ENCODE data around the gene ACP3.

DNA sequence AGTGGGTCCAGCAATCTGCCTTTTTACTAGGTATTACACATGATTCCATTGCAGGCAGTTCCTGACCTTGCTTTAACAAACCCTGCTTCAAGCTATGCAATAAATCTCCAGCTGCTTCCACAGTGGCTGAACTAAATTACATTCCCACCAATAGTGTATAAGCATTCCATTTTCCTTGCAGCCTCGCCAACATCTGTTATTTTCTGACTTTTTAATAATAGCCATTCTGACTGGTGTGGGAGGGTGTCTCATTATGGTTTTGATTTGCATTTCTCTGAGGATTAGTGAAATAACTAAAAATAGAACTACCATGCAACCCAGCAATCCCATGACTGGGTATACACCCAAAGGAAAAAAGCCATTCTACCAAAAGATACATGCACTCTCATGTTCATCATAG lies 63.7 kb downstream of the ACP3 start:
- TF ChIP-seq ZNF274 (IDR thresholded peaks at IDR 0.05; ENCODE audit: low read depth, low read length), result no peak
- no peak for TF ChIP-seq YY1 (IDR thresholded peaks at IDR 0.05; ENCODE audit: insufficient read depth, insufficient read length)
- TF ChIP-seq SUZ12 (IDR thresholded peaks at IDR 0.05; ENCODE audit: extremely low read depth, insufficient read depth, insufficient read length), result no peak
